ENCODE results near the gene BTBD7. TPM values are rescaled to one million over a fixed set of nuclear protein-coding genes. Genes with fewer than 3 reads are reported as not detected.
"Not testable (repeated sequence)": the region's sequence is repeated elsewhere in the genome, so short reads cannot be mapped to it uniquely, and the experiment has no call there.

BTBD7 gene
- total RNA-seq = 30.5 TPM

GRCh38 chr14:93332853-93333630 lies at the start of gene BTBD7:
Gene BTBD7 (minus strand): TSS chr14:93333036. CDS start chr14:93296051, 36,985 bp downstream.
- DNase-seq = peak; percentile 94

GRCh38 chr14:93381644-93382043 lies 48.8 kb upstream of the BTBD7 start:
- DNase-seq = no peak

GRCh38 chr14:93379831-93380230 lies 47.0 kb upstream of the BTBD7 start:
- no peak for DNase-seq

- no peak for DNase-seq
Measured at GRCh38 chr14:93375673-93376156, 42.9 kb upstream of the BTBD7 start.

GRCh38 chr14:93369713-93370266 lies 37.0 kb upstream of the BTBD7 start:
- no peak for DNase-seq

- no peak for DNase-seq
Measured at GRCh38 chr14:93368996-93369712, 36.3 kb upstream of the BTBD7 start.

- not testable (repeated sequence) for DNase-seq
Measured at GRCh38 chr14:93354873-93355272, 22.0 kb upstream of the BTBD7 start.

GRCh38 chr14:93348292-93348691 lies 15.5 kb upstream of the BTBD7 start:
- DNase-seq = no peak

GRCh38 chr14:93347850-93348249 lies 15.0 kb upstream of the BTBD7 start:
- DNase-seq = no peak

GRCh38 chr14:93346926-93347721 lies 14.3 kb upstream of the BTBD7 start, which contains the start of gene COX8C:
Gene COX8C (plus strand): TSS chr14:93347182. CDS start chr14:93347269, 87 bp downstream.
- no peak for DNase-seq

GRCh38 chr14:93343797-93344196 lies 11.0 kb upstream of the BTBD7 start:
- no peak for DNase-seq

- no peak for DNase-seq
Measured at GRCh38 chr14:93343266-93343665, 10.4 kb upstream of the BTBD7 start.

GRCh38 chr14:93337884-93338283 lies 5.0 kb upstream of the BTBD7 start:
- DNase-seq = no peak

GRCh38 chr14:93337143-93337753 lies 4.4 kb upstream of the BTBD7 start:
- DNase-seq = no peak

- DNase-seq = no peak
Measured at GRCh38 chr14:93333631-93334103, 831 bp upstream of the BTBD7 start.

GRCh38 chr14:93332397-93332852 lies 411 bp downstream of the BTBD7 start:
- peak; percentile 5 for DNase-seq

- peak; percentile 25 for DNase-seq
Measured at GRCh38 chr14:93331728-93332396, 974 bp downstream of the BTBD7 start.

- no peak for DNase-seq
Measured at GRCh38 chr14:93331002-93331727, 1.7 kb downstream of the BTBD7 start.

- no peak for DNase-seq
Measured at GRCh38 chr14:93330609-93331000, 2.2 kb downstream of the BTBD7 start.

- DNase-seq = no peak
Measured at GRCh38 chr14:93329965-93330608, 2.7 kb downstream of the BTBD7 start.

Measured in skin of body (tissue), 2 donors.